ENCODE results near the gene FGFR2. TPM values are rescaled to one million over a fixed set of nuclear protein-coding genes. Genes with fewer than 3 reads are reported as not detected.

The FGFR2 gene
- total RNA-seq, 1 donor from 2014 or later = 15.3 TPM

- H3K27ac Mint-ChIP-seq (ENCODE audit: unreplicated experiment) = no peak overlapping the region
- no peaks in the 10 kb centered on the region for H3K36me3 Mint-ChIP-seq (ENCODE audit: low read depth, unreplicated experiment)
- DNase-seq (ENCODE audit: low spot score) = no peak
- H3K27me3 Mint-ChIP-seq (ENCODE audit: unreplicated experiment) = peaks cover 7% of the 10 kb centered on the region
- no peaks in the 10 kb centered on the region for H3K9me3 Mint-ChIP-seq (ENCODE audit: unreplicated experiment)
- no peak overlapping the region for H3K4me3 Mint-ChIP-seq (ENCODE audit: unreplicated experiment)
- no peaks in the 10 kb centered on the region for H3K4me1 Mint-ChIP-seq (ENCODE audit: unreplicated experiment)
- TF ChIP-seq CTCF (IDR thresholded peaks at IDR 0.05; ENCODE audit: unreplicated experiment) = no peak
Observed at GRCh38 chr10:121454781-121455180, 143.5 kb downstream of the FGFR2 start.

- Mint-ChIP-seq H3K27ac (ENCODE audit: unreplicated experiment) (no peak overlapping the region), H3K36me3 (ENCODE audit: low read depth, unreplicated experiment) (no peaks in the 10 kb centered on the region), H3K4me1 (ENCODE audit: unreplicated experiment) (no peaks in the 10 kb centered on the region), H3K4me3 (ENCODE audit: unreplicated experiment) (no peak overlapping the region), H3K9me3 (ENCODE audit: unreplicated experiment) (no peaks in the 10 kb centered on the region), H3K27me3 (ENCODE audit: unreplicated experiment) (peaks cover 4% of the 10 kb centered on the region)
- no peak for TF ChIP-seq CTCF (IDR thresholded peaks at IDR 0.05; ENCODE audit: unreplicated experiment)
- no peak for DNase-seq (ENCODE audit: low spot score)
Observed at GRCh38 chr10:121453160-121453559, 145.1 kb downstream of the FGFR2 start.

- H3K4me1 Mint-ChIP-seq (ENCODE audit: unreplicated experiment) = no peaks in the 10 kb centered on the region
- H3K27ac Mint-ChIP-seq (ENCODE audit: unreplicated experiment) = no peak overlapping the region
- H3K27me3 Mint-ChIP-seq (ENCODE audit: unreplicated experiment) = peaks cover 4% of the 10 kb centered on the region
- no peak overlapping the region for H3K4me3 Mint-ChIP-seq (ENCODE audit: unreplicated experiment)
- no peaks in the 10 kb centered on the region for H3K36me3 Mint-ChIP-seq (ENCODE audit: low read depth, unreplicated experiment)
- DNase-seq (ENCODE audit: low spot score) = no peak
- H3K9me3 Mint-ChIP-seq (ENCODE audit: unreplicated experiment) = no peaks in the 10 kb centered on the region
- TF ChIP-seq CTCF (IDR thresholded peaks at IDR 0.05; ENCODE audit: unreplicated experiment) = no peak
Observed at GRCh38 chr10:121452581-121452980, 145.7 kb downstream of the FGFR2 start.

- H3K27ac Mint-ChIP-seq (ENCODE audit: unreplicated experiment) = no peak overlapping the region
- no peaks in the 10 kb centered on the region for H3K36me3 Mint-ChIP-seq (ENCODE audit: low read depth, unreplicated experiment)
- no peak for DNase-seq (ENCODE audit: low spot score)
- no peaks in the 10 kb centered on the region for H3K4me1 Mint-ChIP-seq (ENCODE audit: unreplicated experiment)
- no peaks in the 10 kb centered on the region for H3K9me3 Mint-ChIP-seq (ENCODE audit: unreplicated experiment)
- H3K4me3 Mint-ChIP-seq (ENCODE audit: unreplicated experiment) = no peak overlapping the region
- no peak for TF ChIP-seq CTCF (IDR thresholded peaks at IDR 0.05; ENCODE audit: unreplicated experiment)
- peaks cover 3% of the 10 kb centered on the region for H3K27me3 Mint-ChIP-seq (ENCODE audit: unreplicated experiment)
Observed at GRCh38 chr10:121450247-121450646, 148.0 kb downstream of the FGFR2 start.

- Mint-ChIP-seq H3K36me3 (ENCODE audit: low read depth, unreplicated experiment) (no peaks in the 10 kb centered on the region), H3K4me1 (ENCODE audit: unreplicated experiment) (no peaks in the 10 kb centered on the region), H3K9me3 (ENCODE audit: unreplicated experiment) (no peaks in the 10 kb centered on the region), H3K4me3 (ENCODE audit: unreplicated experiment) (no peak overlapping the region), H3K27ac (ENCODE audit: unreplicated experiment) (no peak overlapping the region), H3K27me3 (ENCODE audit: unreplicated experiment) (no peaks in the 10 kb centered on the region)
- TF ChIP-seq CTCF (IDR thresholded peaks at IDR 0.05; ENCODE audit: unreplicated experiment) = no peak
- no peak for DNase-seq (ENCODE audit: low spot score)
Observed at GRCh38 chr10:121449482-121449924, 148.7 kb downstream of the FGFR2 start.
